ENCODE data around the gene VWA7. TPM values are rescaled to one million over a fixed set of nuclear protein-coding genes. Genes with fewer than 3 reads are reported as not detected.

Gene VWA7
- polyA plus RNA-seq, 1 of the 3 experiments (the other 2 are of a cell fraction), result 0.56 TPM

DNA sequence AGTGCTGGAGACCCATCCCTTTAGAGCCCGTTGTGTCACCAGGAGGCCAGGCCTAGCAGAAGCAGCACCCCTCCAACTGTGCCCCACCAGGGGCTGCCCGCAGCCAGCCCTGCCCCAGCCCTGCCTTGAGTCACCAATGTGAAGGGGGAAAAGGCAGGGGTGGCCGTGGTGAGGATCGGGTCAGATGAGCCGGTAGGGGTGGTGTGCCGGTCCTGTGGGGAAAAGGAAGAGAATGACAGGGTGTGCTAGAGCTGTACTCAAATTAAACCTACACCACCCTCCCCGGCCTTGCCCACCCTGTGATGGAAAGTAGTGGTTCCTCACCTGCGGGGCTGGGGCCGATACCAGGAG, 11.6 kb downstream of the VWA7 start:
- no peak overlapping the region for H3K4me2 ChIP-seq
- TF ChIP-seq CTCF (IDR thresholded peaks at IDR 0.05), result no peak
- no peak for TF ChIP-seq SMC3 (IDR thresholded peaks at IDR 0.05; ENCODE audit: low read depth, low read length)
- TF ChIP-seq RFX5 (IDR thresholded peaks at IDR 0.05; ENCODE audit: low read length), result no peak
- TF ChIP-seq SIN3A (IDR thresholded peaks at IDR 0.05; ENCODE audit: borderline replicate concordance, low read depth, low read length), result no peak
- no peak for TF ChIP-seq USF2 (IDR thresholded peaks at IDR 0.05; ENCODE audit: borderline replicate concordance, low read depth, low read length)
- no peak for TF ChIP-seq TEAD4 (IDR thresholded peaks at IDR 0.05; ENCODE audit: borderline replicate concordance, insufficient read depth)
- TF ChIP-seq, protein P1, sequence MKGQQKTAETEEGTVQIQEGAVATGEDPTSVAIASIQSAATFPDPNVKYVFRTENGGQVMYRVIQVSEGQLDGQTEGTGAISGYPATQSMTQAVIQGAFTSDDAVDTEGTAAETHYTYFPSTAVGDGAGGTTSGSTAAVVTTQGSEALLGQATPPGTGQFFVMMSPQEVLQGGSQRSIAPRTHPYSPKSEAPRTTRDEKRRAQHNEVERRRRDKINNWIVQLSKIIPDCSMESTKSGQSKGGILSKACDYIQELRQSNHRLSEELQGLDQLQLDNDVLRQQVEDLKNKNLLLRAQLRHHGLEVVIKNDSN (IDR thresholded peaks at IDR 0.05; ENCODE audit: borderline replicate concordance, low read depth), result no peak
- no peak for TF ChIP-seq EZH2phosphoT487 (IDR thresholded peaks at IDR 0.05; ENCODE audit: borderline replicate concordance, low read depth)
- TF ChIP-seq GATA2 (CRISPR knock-in tag; IDR thresholded peaks at IDR 0.05), result no peak
- TF ChIP-seq, protein P2, sequence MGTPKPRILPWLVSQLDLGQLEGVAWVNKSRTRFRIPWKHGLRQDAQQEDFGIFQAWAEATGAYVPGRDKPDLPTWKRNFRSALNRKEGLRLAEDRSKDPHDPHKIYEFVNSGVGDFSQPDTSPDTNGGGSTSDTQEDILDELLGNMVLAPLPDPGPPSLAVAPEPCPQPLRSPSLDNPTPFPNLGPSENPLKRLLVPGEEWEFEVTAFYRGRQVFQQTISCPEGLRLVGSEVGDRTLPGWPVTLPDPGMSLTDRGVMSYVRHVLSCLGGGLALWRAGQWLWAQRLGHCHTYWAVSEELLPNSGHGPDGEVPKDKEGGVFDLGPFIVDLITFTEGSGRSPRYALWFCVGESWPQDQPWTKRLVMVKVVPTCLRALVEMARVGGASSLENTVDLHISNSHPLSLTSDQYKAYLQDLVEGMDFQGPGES (IDR thresholded peaks at IDR 0.05; ENCODE audit: low read depth, low read length), result no peak
- TF ChIP-seq, protein P3, sequence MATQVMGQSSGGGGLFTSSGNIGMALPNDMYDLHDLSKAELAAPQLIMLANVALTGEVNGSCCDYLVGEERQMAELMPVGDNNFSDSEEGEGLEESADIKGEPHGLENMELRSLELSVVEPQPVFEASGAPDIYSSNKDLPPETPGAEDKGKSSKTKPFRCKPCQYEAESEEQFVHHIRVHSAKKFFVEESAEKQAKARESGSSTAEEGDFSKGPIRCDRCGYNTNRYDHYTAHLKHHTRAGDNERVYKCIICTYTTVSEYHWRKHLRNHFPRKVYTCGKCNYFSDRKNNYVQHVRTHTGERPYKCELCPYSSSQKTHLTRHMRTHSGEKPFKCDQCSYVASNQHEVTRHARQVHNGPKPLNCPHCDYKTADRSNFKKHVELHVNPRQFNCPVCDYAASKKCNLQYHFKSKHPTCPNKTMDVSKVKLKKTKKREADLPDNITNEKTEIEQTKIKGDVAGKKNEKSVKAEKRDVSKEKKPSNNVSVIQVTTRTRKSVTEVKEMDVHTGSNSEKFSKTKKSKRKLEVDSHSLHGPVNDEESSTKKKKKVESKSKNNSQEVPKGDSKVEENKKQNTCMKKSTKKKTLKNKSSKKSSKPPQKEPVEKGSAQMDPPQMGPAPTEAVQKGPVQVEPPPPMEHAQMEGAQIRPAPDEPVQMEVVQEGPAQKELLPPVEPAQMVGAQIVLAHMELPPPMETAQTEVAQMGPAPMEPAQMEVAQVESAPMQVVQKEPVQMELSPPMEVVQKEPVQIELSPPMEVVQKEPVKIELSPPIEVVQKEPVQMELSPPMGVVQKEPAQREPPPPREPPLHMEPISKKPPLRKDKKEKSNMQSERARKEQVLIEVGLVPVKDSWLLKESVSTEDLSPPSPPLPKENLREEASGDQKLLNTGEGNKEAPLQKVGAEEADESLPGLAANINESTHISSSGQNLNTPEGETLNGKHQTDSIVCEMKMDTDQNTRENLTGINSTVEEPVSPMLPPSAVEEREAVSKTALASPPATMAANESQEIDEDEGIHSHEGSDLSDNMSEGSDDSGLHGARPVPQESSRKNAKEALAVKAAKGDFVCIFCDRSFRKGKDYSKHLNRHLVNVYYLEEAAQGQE (IDR thresholded peaks at IDR 0.05; ENCODE audit: low read depth, low read length), result no peak
- no peak for TF ChIP-seq JUND (IDR thresholded peaks at IDR 0.05)
- DNase-seq, result no peak
- peaks cover 0 to 8% of the 10 kb centered on the region in 2 experiments; a peak in 1 of 4 replicates for H3K4me1 ChIP-seq (ENCODE audit: control insufficient read depth in 1 of 2, insufficient read depth in 2 of 2, low read depth in 1 of 2, low read length in 1 of 2)
- H3K27ac ChIP-seq (ENCODE audit: low read depth in 2 of 2, low read length in 1 of 2), result no peak overlapping the region
- no peaks in the 10 kb centered on the region for H3K9me3 ChIP-seq
- 79% methylated on average over 6 of the region's 9 CpGs for WGBS (ENCODE audit: low lambda C conversion rate)
- no peaks in the 10 kb centered on the region for H4K20me1 ChIP-seq (ENCODE audit: insufficient read depth)
- H3F3A ChIP-seq (replicated peaks; ENCODE audit: insufficient read depth), result peaks cover 2% of the 10 kb centered on the region
- no peaks in the 10 kb centered on the region for H3K27me3 ChIP-seq (ENCODE audit: insufficient read depth)
- no peaks in the 10 kb centered on the region for H3K9me2 ChIP-seq
- H3K4me3 ChIP-seq (ENCODE audit: low read depth in 2 of 2, low read length in 1 of 2), result no peak overlapping the region
- H3K36me3 ChIP-seq (replicated peaks in 1 of 2; ENCODE audit: control insufficient read depth in 1 of 2, insufficient read depth in 2 of 2, low read length in 1 of 2), result no peaks in the 10 kb centered on the region
- ChIA-PET POLR2A (interaction anchor here (0.6 to 1.2 kb wide), 2 partner anchors 24 to 50 kb away, joined by 3 read pairs; partner anchors contain the start of genes HSPA1A and HSPA1L), CTCF (interaction anchor here (0.7 to 2.3 kb wide), 5 partner anchors 26 to 98 kb away, joined by 3 to 12 read pairs (median 5); partner anchors contain the start of gene DDAH2)
- H3K79me2 ChIP-seq (ENCODE audit: insufficient read depth), result no peaks in the 10 kb centered on the region
- H2AFZ ChIP-seq (ENCODE audit: low read depth), result no peak overlapping the region
- no peak overlapping the region for H3K9ac ChIP-seq

All from SK-N-SH (cell line).